Right forelimb (tissue), 1 donor: ENCODE results near the gene USP16.

ENCODE experiments used
- DNase-seq: peaks from one replicate; pipeline ENCODE4 v3.0.0-alpha.2; 2018

The USP16 gene

DNA sequence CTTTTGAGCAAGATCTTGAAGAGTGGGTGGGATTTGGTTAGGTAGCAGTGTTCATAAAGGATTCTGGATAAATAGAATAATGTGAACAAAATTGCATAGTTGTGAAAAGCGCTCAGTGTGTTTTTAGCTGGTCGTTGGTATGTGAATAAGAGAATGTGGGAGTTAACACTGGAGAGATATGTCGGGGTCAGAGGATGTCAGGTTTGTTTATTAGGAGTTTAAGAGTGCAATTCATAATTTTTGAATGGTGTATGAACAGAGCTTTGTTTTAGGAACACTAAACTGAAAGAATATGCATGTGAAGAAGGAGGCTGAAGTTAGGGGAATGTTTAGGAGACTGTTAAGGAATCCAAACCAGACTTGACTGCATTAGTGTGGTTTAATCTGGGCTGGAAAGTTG lies 9.4 kb downstream of the USP16 start:
- DNase-seq = no peak

- DNase-seq = no peak
These were observed 10.2 kb downstream of the USP16 start for GRCh38 chr21:29034678-29035077.

DNA sequence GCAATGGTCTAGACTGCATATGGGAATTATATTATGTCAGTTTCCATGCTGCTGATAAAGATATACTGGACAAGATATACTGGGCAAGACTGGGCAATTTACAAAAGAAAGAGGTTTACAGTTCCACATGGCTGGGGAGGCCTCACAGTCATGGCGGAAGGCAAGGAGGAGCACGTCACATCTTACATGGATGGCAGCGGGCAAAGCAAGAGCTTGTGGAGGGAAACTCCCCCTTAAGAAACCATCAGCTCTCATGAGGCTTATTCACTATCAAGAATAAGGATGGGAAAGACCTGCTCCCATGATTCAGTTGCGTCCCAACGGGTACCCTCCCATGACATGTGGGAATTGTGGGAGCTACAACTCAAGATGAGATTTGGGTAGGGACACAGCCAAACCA lies 27.8 kb downstream of the USP16 start:
- no peak for DNase-seq

- no peak for DNase-seq
These were observed 28.6 kb downstream of the USP16 start for GRCh38 chr21:29053011-29053553.

DNA sequence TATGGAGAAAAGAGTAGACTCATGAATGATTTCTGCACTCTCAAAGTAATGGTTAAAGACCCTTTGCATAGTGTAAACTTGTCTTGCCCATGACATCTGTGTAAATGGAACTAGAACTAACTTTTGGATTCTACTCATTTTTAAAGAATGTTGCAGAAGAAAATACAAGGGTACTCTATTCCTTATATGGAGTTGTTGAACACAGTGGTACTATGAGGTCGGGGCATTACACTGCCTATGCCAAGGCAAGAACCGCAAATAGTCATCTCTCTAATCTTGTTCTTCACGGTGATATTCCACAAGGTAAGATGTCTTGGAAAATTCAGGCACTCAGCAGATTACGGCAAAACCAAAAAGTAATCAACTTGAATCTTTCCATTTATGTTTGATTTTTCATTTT lies 29.2 kb downstream of the USP16 start:
- DNase-seq = no peak

DNA sequence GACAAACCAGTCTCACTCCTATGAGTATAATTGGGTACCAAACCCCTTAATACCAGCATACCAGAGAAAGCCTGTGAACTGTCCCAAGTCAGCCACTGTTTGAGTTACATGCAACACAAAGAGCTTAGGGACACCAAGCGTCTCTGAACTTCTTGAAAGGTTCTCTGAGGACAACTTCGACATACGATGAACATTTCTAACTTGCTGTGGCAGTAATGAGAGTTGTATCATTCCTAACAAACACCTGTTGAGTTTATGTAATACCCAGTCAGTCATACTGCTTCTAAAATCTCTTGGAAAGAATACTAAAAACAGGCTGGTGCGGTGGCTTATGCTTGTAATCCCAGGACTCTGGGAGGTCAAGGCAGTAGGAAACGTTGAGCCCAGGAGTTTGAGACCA lies 30.6 kb downstream of the USP16 start:
- DNase-seq = no peak

DNA sequence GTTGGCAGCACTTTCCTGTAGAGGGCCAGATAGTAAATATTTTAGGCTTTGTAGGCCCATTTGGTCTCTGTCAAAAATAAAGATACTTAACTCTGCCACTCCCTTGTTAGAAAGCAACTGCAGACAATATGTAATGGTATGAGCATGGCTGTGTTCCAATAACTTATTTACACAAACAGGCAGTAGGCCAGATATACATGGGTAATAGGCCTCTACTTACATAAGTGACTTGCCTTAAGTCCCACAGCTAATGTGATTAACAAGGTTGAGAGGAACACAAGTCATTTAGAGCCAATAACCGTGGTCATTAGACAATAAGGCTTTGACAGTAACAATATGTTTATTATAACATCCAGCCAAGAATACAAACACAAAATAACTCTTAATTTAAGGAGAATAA lies 31.5 kb downstream of the USP16 start:
- DNase-seq = no peak

DNA sequence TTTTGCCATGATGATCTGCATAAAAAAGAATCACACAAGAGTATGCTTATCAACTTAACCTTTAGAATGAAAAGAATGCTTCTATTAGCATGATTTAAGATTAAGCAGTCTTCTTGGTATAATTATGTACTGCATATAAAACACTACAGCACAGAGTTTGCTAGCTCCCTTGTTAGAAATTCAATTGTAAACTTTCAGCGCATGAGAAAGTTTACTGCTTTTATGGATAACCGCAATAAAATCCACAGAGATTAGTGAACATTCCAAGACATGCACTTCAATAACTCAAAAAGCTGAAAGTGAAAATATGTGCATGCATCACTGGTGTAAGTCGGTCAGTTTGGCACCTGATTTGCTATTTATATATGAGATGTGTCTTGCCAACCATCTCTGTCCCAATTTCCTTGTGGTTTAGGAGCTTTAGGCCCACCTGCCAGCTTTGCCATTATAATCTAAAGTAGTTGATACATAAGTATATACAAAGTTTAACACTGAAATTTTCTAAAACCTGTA lies 32.1 kb downstream of the USP16 start:
- DNase-seq = no peak

DNA sequence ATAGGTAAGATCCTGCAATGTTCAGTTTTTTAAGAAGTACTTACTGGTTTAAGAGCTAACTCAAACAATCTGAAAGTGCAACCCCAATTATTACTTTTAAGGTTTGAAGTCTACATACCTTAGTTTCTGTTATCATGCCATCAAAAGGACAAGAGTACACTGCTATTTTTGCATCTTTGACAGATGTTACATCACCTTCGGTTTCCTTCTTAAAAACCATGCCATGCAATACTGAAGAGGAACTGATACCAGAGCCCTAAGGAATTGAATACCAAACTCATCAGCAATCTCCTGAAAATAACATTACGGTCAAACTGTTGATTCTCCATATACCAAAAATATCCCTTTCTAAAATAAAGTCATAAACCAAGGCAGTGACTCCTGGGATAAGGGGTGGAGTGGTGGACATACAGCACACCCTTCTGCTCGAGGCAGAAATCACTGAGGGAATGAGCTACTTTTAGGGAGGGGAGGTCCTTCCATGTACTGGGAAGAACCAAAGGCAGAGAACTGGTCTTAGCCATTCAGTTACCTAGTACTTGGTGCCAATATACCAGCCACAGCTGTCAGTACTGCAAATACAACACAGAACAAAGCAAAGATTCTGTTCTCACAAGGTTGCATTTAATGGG lies 40.5 kb downstream of the USP16 start:
- DNase-seq = no peak

- DNase-seq = peak; percentile 50
These were observed 48.4 kb downstream of the USP16 start for GRCh38 chr21:29072873-29073221.

DNA sequence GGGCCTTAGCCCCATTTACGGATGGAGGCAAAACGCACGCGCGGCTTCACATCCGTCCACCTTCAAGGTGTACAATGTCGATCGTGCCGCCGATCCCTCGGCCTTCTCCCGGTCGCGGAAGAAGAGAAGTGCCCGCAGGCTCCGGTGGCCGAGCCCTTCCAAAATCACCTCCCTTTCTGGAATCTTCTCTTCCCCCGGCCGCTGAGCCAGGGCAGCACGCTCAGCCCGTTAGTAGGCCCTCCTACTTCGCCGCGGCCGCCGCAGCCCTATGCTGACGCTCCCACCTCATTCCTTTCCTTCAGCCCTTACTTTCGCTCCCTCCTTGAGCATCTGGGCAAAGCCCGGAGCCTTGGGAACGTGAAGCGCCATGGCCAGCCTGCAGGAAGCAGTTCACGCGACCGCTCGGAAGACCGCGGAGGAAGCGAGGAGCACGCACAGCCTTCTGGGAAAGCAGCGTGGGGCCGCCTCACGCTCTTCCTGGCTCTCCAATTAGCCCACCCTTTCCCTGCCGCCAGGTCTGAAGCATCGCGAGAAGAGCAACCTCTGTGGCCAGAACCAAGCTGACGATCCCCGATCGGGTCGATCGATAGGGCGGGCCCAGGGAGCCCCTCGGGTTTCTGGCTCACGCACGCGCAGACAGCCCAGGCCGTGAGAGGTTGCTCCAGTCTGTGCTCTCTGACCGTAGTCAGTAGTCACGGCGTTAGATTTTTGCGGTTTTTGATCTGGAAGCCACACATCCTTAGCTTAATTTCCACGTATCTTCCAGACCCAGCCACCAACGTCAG lies 48.9 kb downstream of the USP16 start, which contains the start of gene CCT8:
Gene CCT8 (minus strand): TSS at position 427 of the 785 bp plus-strand sequence. CDS start 58 bp downstream, at position 369.
- peak; percentile 98 for DNase-seq

GRCh38 chr21:29074007-29074376 lies 49.5 kb downstream of the USP16 start:
- DNase-seq = no peak

- DNase-seq = no peak
These were observed 50.3 kb downstream of the USP16 start for GRCh38 chr21:29074783-29075182.

DNA sequence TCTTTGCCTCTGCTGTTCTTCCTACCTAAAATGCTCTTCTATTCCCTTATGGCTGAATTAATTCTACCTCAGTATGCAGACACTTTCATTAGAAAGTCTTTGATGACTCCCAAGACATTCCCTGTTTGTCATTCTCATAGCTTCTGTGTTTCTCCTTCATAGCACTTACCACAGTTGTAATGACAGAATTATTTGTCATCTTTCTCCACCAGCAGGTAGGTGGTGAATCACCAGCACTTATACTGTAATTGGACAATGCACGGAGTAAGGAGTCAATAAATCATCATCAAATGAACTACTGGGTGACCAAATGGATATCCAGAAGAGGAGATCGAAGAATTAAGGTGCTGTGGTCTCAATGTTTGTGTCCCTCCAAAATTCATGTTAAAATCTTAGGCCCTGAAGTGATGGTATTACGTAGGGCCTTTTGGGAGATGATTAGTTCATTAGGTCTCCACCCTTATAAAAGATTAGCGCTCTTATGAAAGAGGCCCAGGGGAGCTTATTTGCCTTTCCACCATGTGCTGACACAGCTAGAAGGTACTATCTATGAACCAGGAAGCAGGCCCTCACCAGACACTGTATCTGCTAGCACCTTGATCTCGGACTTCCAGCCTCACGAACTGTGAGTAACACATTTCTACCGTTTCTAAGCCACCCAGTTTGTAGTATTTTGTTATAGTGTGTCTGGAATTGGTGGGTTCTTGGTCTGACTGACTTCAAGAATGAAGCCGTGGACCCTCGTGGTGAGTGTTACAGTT lies 51.4 kb downstream of the USP16 start:
- DNase-seq = no peak

DNA sequence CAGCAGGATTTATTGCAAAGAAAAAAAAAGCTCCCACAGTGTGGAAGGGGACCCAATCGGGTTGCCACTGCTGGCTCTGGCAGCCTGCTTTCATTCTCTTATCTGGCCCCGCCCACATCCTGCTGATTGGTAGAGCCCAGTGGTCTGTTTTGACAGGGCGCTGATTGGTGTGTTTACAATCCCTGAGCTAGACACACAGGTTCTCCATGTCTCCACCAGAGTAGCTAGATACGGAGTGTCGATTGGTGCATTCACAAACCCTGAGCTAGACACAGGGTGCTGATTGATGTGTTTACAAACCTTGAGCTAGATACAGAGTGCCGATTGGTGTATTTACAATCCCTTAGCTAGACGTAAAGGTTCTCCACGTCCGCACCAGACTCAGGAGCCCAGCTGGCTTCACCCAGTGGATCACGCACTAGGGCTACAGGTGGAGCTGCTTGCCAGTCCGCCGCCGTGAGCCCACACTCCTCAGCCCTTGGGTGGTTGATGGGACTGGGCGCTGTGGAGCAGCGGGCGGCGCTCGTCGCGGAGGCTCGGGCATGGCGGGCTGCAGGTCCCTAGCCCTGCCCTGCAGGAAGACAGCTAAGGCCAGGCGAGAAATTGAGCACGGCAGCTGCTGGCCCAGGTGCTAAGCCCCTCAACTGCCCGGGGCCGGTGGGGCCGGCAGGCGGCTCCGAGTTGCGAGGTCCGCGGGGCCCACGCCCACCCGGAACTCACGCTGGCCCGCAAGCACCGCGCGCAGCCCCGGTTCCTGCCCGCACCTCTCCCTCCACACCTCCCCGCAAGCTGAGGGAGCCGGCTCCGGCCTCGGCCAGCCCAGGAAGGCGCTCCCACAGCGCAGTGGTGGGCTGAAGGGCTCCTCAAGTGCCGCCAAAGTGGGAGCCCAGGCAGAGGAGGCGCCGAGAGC lies 52.5 kb downstream of the USP16 start:
- DNase-seq = peak; percentile 61

GRCh38 chr21:29077651-29078090 lies 53.2 kb downstream of the USP16 start:
- DNase-seq = peak; percentile 53

- DNase-seq = no peak
These were observed 54.6 kb downstream of the USP16 start for GRCh38 chr21:29078869-29079767.

DNA sequence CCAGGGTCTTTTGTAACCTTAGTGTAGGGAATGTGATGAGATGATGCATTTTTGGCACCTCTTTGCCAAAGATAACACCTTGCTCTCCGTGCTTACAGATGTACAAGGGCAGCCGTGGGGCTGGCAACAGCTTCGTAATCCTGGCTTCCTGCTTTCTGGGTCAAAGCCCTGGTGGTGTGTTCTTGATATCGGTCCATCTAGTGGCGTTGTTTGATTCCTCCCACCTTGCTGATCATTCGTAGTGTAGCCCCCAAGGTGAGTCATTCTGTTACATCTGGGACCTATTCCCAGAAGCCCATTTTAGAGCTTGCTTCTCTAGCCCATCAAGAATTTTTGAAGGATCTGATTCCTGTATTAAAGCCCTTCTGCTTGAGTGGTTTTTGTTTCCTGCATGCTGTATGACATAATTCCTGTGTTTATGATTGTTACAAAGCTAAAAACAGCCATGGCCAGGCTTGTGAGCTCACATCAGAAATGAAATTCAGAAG lies 56.0 kb downstream of the USP16 start:
- no peak for DNase-seq

- DNase-seq = no peak
These were observed 57.8 kb downstream of the USP16 start for GRCh38 chr21:29082046-29082815.

DNA sequence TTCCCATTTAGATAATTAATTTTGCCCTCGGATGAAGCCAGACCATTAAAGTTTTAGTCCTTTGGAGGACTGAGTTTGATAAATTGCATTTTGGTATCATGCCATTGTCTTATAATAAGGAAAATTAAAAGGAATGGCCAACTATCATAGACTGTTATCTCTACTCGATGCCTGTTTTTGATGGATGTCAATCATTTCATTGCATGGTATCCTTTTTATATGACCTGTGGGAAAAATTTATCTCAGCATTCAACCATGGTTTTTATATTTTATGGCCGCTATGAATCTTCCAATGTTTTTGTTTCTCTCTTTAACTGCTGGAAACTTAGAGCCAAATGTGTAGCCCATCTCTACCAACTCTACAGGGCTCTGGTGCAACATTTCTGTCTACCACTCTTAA lies 58.8 kb downstream of the USP16 start:
- DNase-seq = no peak
